22Rv1 (cell line): ENCODE data around the gene SYNJ2.

Source experiments
- H3K27ac ChIP-seq: fragments of 450-650 bp; 2 replicates; pipeline ENCODE4 v1.5.1; 2017
- ZFX ChIP-seq: fragments of 450-650 bp; IDR thresholded peaks from 2 replicates; pipeline ENCODE4 v1.6.1; 2017; ENCODE audit warnings: antibody characterized with exemption, borderline replicate concordance
- TF ChIP-seq, protein P1 (sequence below): fragments of 450-650 bp; IDR thresholded peaks from 2 replicates; pipeline ENCODE4 v1.5.1; 2017; ENCODE audit warnings: mild to moderate bottlenecking

SYNJ2 gene

DNA sequence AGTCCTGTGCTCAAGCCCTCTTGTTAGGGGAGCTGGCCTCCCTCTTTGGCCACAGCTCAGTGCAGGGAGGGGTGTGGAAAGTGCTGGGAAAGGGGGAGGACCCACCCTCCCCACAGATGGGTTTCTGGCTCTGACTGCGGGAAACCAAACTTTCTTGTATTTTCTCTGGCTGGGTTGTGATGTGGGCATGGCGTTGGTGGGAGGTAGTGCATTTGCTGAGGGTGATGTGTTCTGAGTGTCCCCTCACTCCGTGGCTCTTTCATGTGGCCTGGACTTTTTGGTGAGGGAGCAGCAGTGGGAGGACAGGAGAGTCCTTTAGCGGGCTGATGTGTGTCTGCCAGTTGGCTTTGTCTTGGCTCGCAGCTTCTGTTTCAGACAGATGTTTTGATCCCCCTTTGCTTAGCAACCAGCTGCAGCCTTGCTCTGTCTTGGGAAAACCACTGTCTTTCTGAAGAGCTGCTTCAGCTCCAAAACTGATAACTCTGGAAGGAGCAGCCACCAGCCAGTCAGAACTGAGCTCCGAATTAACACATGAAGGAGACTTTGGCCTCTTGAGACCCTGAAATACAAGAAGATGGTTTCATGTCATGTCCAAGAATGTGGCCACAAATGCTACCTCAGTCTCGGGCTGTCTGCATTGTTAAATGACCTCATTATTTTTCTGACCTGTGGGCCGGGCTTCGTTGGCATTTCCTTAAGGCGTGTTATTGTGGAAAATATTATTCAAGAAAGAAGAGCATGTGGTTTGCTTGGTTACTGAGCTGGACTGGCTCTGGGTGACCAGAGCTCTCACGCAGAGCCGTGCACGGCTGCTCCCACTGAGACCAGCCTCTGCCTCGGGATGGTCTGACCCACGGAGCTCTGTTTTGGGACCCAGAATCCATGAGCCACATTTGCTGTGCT is 21.5 kb downstream of the SYNJ2 start:
- peak overlapping the region; percentile 67 for H3K27ac ChIP-seq
- TF ChIP-seq, protein P1, sequence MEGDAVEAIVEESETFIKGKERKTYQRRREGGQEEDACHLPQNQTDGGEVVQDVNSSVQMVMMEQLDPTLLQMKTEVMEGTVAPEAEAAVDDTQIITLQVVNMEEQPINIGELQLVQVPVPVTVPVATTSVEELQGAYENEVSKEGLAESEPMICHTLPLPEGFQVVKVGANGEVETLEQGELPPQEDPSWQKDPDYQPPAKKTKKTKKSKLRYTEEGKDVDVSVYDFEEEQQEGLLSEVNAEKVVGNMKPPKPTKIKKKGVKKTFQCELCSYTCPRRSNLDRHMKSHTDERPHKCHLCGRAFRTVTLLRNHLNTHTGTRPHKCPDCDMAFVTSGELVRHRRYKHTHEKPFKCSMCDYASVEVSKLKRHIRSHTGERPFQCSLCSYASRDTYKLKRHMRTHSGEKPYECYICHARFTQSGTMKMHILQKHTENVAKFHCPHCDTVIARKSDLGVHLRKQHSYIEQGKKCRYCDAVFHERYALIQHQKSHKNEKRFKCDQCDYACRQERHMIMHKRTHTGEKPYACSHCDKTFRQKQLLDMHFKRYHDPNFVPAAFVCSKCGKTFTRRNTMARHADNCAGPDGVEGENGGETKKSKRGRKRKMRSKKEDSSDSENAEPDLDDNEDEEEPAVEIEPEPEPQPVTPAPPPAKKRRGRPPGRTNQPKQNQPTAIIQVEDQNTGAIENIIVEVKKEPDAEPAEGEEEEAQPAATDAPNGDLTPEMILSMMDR, result no peak
- TF ChIP-seq ZFX, result no peak

- H3K27ac ChIP-seq, result no peak overlapping the region
- no peak for TF ChIP-seq ZFX
- TF ChIP-seq, protein P1, result no peak
These were observed 22.4 kb downstream of the SYNJ2 start for GRCh38 chr6:158003910-158004700.

- TF ChIP-seq, protein P1, result no peak
- no peak for TF ChIP-seq ZFX
- no peak overlapping the region for H3K27ac ChIP-seq
These were observed 23.0 kb downstream of the SYNJ2 start for GRCh38 chr6:158004701-158005095.

DNA sequence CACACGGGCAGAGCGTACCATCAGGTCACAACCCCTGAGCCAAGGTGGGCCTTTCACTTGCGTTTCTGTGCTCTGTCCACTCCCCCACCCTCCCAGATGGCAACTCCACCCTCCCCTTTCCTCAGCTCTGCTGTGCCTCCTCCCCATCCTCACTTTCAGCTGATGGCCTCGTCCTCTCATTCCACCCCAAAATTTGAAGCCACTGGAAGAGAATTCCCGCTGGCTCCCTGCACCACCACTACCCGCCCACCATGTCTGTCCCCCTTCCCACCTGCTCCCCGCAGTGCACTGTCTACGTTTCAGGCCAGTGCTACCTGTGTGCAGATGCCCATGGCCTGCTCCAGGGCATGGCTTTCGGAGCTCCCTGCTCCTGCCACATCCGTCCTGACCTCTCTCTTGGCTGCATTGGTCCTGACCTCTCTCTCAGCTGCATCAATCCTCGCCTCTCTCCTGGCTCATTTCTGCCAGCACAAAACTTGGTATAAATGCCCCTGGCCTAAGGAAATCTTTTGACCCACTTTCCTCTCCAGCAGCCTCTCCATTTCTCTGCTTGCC is 24.0 kb downstream of the SYNJ2 start:
- no peak for TF ChIP-seq ZFX
- TF ChIP-seq, protein P1, result no peak
- H3K27ac ChIP-seq, result no peak overlapping the region

- TF ChIP-seq, protein P1, result no peak
- no peak for TF ChIP-seq ZFX
- H3K27ac ChIP-seq, result no peak overlapping the region
These were observed 24.7 kb downstream of the SYNJ2 start for GRCh38 chr6:158006331-158006730.

GRCh38 chr6:158006821-158007570 is 25.3 kb downstream of the SYNJ2 start:
- H3K27ac ChIP-seq, result no peak overlapping the region
- no peak for TF ChIP-seq ZFX
- TF ChIP-seq, protein P1, result no peak
